ENCODE data around the gene C10orf67. TPM values are rescaled to one million over a fixed set of nuclear protein-coding genes. Genes with fewer than 3 reads are reported as not detected.

The C10orf67 gene
- total RNA-seq, 1 experiment from 2014 or later: not detected

DNA sequence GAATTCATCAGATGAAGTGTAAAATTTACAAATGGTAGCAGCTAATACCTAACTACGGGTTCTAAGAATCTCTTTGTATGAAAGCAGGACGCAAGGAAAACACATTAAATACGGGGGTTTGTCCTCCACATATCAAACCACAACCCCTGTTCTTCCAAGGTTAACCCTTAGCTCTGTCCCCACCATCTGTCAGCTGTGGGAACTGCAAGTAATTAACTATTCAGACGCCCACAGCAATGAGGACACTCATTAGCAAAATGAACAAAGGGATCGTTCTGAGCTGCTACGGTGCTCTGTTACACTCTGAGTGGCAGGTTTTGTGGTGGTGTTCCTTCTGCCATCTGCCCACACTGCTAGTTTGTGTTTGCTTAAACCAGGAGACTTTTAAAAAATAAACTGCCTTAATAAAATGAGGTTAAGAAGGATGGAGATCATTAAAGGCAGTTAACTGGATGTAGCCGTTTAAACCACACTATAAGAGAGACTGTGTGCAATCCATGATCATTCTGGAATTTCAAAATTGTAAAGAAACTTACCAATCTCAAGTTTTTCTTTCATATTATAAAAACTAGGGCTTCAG, 51.4 kb downstream of the C10orf67 start:
- TF ChIP-seq, protein P1, sequence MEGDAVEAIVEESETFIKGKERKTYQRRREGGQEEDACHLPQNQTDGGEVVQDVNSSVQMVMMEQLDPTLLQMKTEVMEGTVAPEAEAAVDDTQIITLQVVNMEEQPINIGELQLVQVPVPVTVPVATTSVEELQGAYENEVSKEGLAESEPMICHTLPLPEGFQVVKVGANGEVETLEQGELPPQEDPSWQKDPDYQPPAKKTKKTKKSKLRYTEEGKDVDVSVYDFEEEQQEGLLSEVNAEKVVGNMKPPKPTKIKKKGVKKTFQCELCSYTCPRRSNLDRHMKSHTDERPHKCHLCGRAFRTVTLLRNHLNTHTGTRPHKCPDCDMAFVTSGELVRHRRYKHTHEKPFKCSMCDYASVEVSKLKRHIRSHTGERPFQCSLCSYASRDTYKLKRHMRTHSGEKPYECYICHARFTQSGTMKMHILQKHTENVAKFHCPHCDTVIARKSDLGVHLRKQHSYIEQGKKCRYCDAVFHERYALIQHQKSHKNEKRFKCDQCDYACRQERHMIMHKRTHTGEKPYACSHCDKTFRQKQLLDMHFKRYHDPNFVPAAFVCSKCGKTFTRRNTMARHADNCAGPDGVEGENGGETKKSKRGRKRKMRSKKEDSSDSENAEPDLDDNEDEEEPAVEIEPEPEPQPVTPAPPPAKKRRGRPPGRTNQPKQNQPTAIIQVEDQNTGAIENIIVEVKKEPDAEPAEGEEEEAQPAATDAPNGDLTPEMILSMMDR (conservative IDR thresholded peaks at IDR 0.05): peak; percentile 81
- H4K8ac ChIP-seq (replicated peaks; ENCODE audit: insufficient read length, low read depth, low read length): no peak overlapping the region
- no peak overlapping the region for H3K4me2 ChIP-seq (ENCODE audit: insufficient read depth, insufficient read length, low read length)
- H3K36me3 Mint-ChIP-seq (ENCODE audit: insufficient read depth in 1 of 3, low read depth in 3 of 3): peaks cover 0 to 3% (median 1%) of the 10 kb centered on the region in 3 experiments; a peak in 2 of 7 replicates
- no peak overlapping the region for H4K5ac ChIP-seq (ENCODE audit: insufficient read length, low read depth, low read length)
- no peaks in the 10 kb centered on the region for H3K79me1 ChIP-seq (ENCODE audit: insufficient read depth, low read depth, low read length, poor library complexity, severe bottlenecking)
- no peaks in the 10 kb centered on the region; the same call in 1 of the 2 replicates for H3K4me1 ChIP-seq (ENCODE audit: insufficient read depth, low read length)
- H2BK15ac ChIP-seq (ENCODE audit: low read depth, low read length): no peak overlapping the region
- H2BK12ac ChIP-seq (ENCODE audit: insufficient read length, low read depth, low read length): no peak overlapping the region
- no peak overlapping the region for H3K56ac ChIP-seq (ENCODE audit: insufficient read length, low read depth, low read length)
- no peak overlapping the region for H2AFZ ChIP-seq (ENCODE audit: low read length)
- no peak overlapping the region for H2BK5ac ChIP-seq (ENCODE audit: insufficient read length, low read length)
- no peaks in the 10 kb centered on the region for H3K27me3 ChIP-seq (ENCODE audit: insufficient read depth, low read length)
- H3K4ac ChIP-seq (ENCODE audit: low read depth, low read length): no peak overlapping the region
- peaks cover 9% of the 10 kb centered on the region for H3K27me3 Mint-ChIP-seq (ENCODE audit: low read depth)
- no peaks in the 10 kb centered on the region for H3K23me2 ChIP-seq (ENCODE audit: insufficient read length, low read depth, low read length, poor library complexity, severe bottlenecking)
- no peak overlapping the region for H2AK5ac ChIP-seq (ENCODE audit: insufficient read length, low read length)
- DNase-seq: peak; percentile 67
- H2BK20ac ChIP-seq (ENCODE audit: low read depth, low read length, poor library complexity, severe bottlenecking): no peak overlapping the region
- H3K27ac Mint-ChIP-seq: no peak overlapping the region
- peaks cover 4 to 5% of the 10 kb centered on the region in 2 experiments; a peak in 4 of 5 replicates for H3K9me3 Mint-ChIP-seq
- H3K23ac ChIP-seq (ENCODE audit: insufficient read length, low read depth, low read length): no peak overlapping the region
- H3K9ac ChIP-seq (ENCODE audit: extremely low read depth, insufficient read length, low read length): no peak overlapping the region
- no peaks in the 10 kb centered on the region for H3K9me3 ChIP-seq (ENCODE audit: control insufficient read depth, low read depth, low read length)
- H4K20me1 ChIP-seq (ENCODE audit: control insufficient read depth, insufficient read depth, insufficient read length): no peaks in the 10 kb centered on the region
- peaks cover 5 to 11% of the 10 kb centered on the region in 2 experiments for H3K4me1 Mint-ChIP-seq
- H2BK120ac ChIP-seq (ENCODE audit: low read depth, low read length, poor library complexity, severe bottlenecking): no peak overlapping the region
- H3K18ac ChIP-seq (ENCODE audit: insufficient read length, low read depth, low read length): no peak overlapping the region
- H4K91ac ChIP-seq (ENCODE audit: insufficient read length, low read depth, low read length): no peak overlapping the region
- whole genome bisulfite sequencing (ENCODE audit: extremely low coverage, insufficient read length, low lambda C conversion rate): no CpG with 5 or more reads among the region's 7 CpGs
- H3K14ac ChIP-seq (ENCODE audit: insufficient read depth, low read length): no peak overlapping the region
- H3T11ph ChIP-seq (ENCODE audit: low read length): no peak overlapping the region
- no peak overlapping the region for H3K27ac ChIP-seq (ENCODE audit: insufficient read length, low read depth, low read length)
- H3K4me3 Mint-ChIP-seq: no peak overlapping the region
- no peaks in the 10 kb centered on the region for H3K79me2 ChIP-seq (ENCODE audit: insufficient read depth, low read length)

All from H9 (cell line).